LNCaP clone FGC (cell line): ENCODE measurements around the gene OLA1.

Experiments used
- DNase-seq: peaks from one replicate; pipeline ENCODE4 v3.0.0-alpha.2; 2011; ENCODE audit warnings: low read depth
- H3K4me3 ChIP-seq: 2 replicates; pipeline ENCODE4 v1.5.1; 2011; ENCODE audit warnings: mild to moderate bottlenecking, low read depth, low read length, control low read depth
- TF ChIP-seq, protein P1 (sequence below): IDR thresholded peaks from 2 replicates; pipeline ENCODE4 v1.5.1; 2012; ENCODE audit warnings: mild to moderate bottlenecking; ENCODE audit not compliant: control insufficient read depth, insufficient read depth; ENCODE audit errors: extremely low read depth

OLA1 gene

DNA sequence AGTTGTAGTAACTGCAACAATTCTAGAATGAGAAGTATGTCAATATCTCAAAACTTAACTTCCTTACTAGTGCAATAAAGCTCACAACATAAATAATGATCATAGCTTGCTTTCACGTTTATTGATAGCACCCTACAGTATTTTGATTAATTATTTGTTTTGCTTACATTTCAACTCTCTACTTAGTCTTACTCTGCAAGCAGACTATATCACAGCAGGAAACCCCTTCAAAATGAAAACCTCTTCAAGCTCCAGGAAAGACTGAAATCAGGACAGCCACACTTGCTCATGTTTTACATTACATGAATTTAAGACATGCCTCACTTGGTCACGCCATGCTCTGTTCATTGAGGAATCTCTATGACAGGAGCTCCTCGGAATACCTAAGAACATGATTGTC lies 3.3 kb downstream of the OLA1 start:
- TF ChIP-seq, protein P1, sequence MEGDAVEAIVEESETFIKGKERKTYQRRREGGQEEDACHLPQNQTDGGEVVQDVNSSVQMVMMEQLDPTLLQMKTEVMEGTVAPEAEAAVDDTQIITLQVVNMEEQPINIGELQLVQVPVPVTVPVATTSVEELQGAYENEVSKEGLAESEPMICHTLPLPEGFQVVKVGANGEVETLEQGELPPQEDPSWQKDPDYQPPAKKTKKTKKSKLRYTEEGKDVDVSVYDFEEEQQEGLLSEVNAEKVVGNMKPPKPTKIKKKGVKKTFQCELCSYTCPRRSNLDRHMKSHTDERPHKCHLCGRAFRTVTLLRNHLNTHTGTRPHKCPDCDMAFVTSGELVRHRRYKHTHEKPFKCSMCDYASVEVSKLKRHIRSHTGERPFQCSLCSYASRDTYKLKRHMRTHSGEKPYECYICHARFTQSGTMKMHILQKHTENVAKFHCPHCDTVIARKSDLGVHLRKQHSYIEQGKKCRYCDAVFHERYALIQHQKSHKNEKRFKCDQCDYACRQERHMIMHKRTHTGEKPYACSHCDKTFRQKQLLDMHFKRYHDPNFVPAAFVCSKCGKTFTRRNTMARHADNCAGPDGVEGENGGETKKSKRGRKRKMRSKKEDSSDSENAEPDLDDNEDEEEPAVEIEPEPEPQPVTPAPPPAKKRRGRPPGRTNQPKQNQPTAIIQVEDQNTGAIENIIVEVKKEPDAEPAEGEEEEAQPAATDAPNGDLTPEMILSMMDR = no peak
- DNase-seq = no peak
- H3K4me3 ChIP-seq = no peak overlapping the region

DNA sequence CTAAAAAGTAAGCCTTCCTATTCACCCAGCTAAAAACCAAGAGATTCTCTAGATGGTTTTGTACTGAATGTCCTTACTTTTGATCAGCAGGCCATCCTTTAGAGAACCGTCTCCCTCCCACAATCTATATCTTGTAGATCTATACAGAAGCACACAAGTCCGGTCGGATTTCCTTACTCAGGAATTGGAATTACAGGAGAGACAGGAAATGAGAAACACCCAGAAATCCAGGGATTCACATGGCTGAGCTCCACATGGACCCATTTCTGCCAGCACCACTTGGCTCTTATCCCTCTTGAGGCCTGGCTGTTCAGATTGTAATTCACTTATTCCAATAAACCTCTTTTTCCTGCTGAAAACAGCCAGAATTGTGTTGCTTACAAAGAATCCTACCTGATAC lies 4.5 kb downstream of the OLA1 start:
- no peak overlapping the region for H3K4me3 ChIP-seq
- TF ChIP-seq, protein P1 = no peak
- DNase-seq = no peak

DNA sequence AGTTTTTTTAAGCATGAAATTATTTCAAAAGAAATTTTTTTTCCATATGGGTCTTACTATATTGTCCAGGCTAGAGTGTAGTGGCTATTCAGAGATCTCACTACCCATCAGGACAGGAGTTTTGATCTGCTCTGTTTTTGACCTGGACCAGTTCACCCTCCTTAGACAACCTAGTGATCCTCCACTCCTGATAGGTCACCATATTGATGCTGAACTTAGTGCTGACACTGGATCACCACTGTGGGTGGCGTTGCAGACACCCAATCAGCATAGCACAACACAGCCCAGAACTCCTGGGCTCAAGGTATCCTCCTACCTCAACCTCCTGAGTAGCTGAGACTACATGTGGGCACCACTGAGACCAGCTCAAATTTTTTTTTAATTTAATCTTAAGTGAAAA lies 8.2 kb downstream of the OLA1 start:
- TF ChIP-seq, protein P1 = no peak
- H3K4me3 ChIP-seq = no peak overlapping the region
- no peak for DNase-seq

DNA sequence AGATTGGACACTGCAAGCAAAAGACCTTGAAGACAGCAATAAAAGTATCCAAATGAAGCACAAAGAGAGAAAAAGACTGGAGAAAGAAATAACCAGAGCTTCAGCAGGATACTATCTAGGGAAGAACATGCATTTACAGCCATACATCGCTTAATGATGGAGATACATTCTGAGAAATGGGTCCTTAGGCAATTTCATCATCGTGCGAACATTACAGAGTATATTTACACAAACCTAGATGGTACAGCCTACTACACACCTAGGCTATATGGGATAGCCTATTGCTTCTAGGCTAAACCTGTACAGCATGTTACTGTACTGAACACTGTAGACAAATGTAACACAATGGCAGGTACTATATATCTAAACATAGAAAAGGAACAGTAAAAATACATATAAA lies 11.9 kb downstream of the OLA1 start:
- no peak for DNase-seq
- H3K4me3 ChIP-seq = no peak overlapping the region
- TF ChIP-seq, protein P1 = no peak

DNA sequence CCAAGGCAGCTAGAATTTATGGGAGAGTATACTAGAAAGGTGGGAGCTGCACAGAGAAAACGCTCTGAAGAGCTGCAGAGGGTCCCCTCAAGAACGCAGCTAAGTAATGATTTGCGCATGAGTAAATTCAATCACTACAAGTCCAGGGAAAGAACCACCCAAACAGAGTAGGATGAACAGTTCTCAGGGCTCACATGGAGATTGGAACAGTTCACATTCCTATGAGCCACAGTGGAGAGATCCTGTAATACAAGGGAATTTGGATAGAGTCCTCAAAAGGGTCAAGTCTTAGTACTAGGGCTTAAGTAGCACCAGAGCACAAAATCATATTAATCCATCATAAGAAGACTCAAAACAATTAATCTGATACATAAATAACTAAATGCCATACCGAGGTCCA lies 12.7 kb downstream of the OLA1 start:
- no peak overlapping the region for H3K4me3 ChIP-seq
- TF ChIP-seq, protein P1 = no peak
- DNase-seq = no peak

DNA sequence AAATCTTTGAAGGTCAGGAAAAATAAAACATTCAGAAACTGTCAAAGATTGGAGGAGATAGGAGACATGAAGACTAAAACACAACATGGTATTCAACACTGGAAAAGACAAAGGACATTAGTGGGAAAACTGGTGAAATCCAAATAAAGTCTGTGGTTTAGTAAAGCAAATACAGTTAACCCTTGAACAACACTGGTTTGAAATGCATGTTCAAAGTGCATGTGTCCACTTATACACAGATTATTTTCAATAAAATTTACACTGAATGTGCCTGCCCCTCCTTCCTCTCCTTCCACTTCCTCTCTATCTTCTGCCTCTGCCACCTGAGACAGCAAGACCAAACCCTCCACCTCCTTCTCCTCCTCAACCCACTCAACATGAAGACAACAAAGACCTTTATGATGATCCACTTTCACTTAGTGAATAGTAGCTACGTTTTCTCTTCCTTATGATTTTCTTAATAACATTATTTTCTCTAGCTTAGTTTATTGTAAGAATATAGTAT lies 14.5 kb downstream of the OLA1 start:
- H3K4me3 ChIP-seq = no peak overlapping the region
- TF ChIP-seq, protein P1 = no peak
- no peak for DNase-seq

DNA sequence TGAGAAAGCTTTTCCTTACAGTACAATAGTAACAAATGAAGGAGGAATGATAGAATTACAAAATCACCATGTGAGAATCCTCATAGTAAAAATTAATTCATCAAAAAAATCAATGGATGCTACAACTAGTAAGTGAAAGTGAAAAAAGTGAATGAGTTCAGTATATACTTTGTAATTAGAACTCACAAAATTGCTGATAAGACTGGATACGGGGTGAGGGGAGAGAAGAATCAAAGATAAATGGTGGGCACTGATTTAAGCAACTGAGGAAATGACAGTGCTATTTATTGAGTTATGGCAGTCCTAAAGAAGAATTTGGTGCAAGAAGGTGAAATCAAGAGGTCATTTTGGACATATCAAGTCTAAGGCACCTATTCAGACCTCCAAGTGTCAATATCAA lies 20.6 kb downstream of the OLA1 start:
- no peak overlapping the region for H3K4me3 ChIP-seq
- TF ChIP-seq, protein P1 = no peak
- no peak for DNase-seq
